K562 (cell line): ENCODE measurements around the gene PCLAF. TPM values are rescaled to one million over a fixed set of nuclear protein-coding genes. Genes with fewer than 3 reads are reported as not detected.

Experiments used
- ATAC-seq: fragments of 200-7000 bp; cut with Tn5 transposase; 3 replicates; pipeline ENCODE4 v1.9.1; 2020; ENCODE audit warnings: moderate library complexity
- BruUV-seq: library from RNA; stranded (reverse); fragments of 400-500 nt; replicated peaks from 2 replicates; lab custom pipeline; 2021; lab: Mats Ljungman, UMichigan
- CTCF ChIA-PET: fragments of 300-600 bp; formaldehyde crosslinking; extraction: SDS; loops from one replicate; lab custom pipeline; 2021; ENCODE audit warnings: low intra/inter-chr PET ratio; lab: Yijun Ruan, JAX
- POLR2A ChIA-PET: fragments of 300-600, 350-650 bp; sonication (Branson Sonifier 250); formaldehyde crosslinking; extraction: SDS; loops from one replicate; lab custom pipeline; 2021; ENCODE audit warnings: antibody characterized with exemption, inconsistent platforms; lab: Yijun Ruan, JAX
- DNase-seq, 4 experiments: peaks; one replicate each; pipeline versions ENCODE4 v3.0.0 to v3.0.0-alpha.2; 2011 to 2018; ENCODE audit warnings: low spot score in 3 of 4, mixed read lengths in 3 of 4; ENCODE audit errors: extremely low read depth in 1 of 4
- FAIRE-seq: peaks from 2 replicates; lab custom pipeline; 2011; peaks lifted over from hg19 to GRCh38; lab: Jason Lieb, UNC
- H2AFZ ChIP-seq: 2 replicates; pipeline ENCODE4 v1.6.0; 2011; ENCODE audit warnings: low read depth, low read length, control low read depth, inconsistent platforms
- H3K27ac ChIP-seq: fragments of 200-600 bp; 3 replicates; pipeline ENCODE4 v1.8.0; 2011; ENCODE audit warnings: low read depth, mild to moderate bottlenecking, control low read depth, inconsistent platforms, low read length, moderate library complexity, mixed read lengths; ENCODE audit errors: extremely low read depth
- H3K27me3 ChIP-seq, 2 experiments: fragments of 300-600 bp in 1 of 2; 2 replicates in 1 of 2; 3 replicates in 1 of 2; pipeline versions ENCODE4 v1.6.0 to v1.8.0; 2011; ENCODE audit warnings: inconsistent platforms in 2 of 2, low read length in 2 of 2, mild to moderate bottlenecking in 1 of 2, mixed read lengths in 1 of 2, moderate library complexity in 1 of 2; ENCODE audit not compliant: control insufficient read depth in 2 of 2, insufficient read depth in 2 of 2
- H3K36me3 ChIP-seq: fragments of 300-600 bp; 3 replicates; pipeline ENCODE4 v1.8.0; 2011; ENCODE audit warnings: mild to moderate bottlenecking, low read length, inconsistent platforms; ENCODE audit not compliant: control insufficient read depth, insufficient read depth
- H3K4me1 ChIP-seq, 2 experiments: fragments of 200-600 bp in 1 of 2; replicated peaks in 1 of 2; 2 replicates in 1 of 2; 3 replicates in 1 of 2; pipeline versions ENCODE4 v1.5.1 to v1.8.0; 2011; ENCODE audit warnings: inconsistent platforms in 2 of 2, low read length in 2 of 2, mild to moderate bottlenecking in 1 of 2, mixed read lengths in 1 of 2, moderate library complexity in 1 of 2; ENCODE audit not compliant: control insufficient read depth in 2 of 2, insufficient read depth in 2 of 2
- H3K4me2 ChIP-seq: 2 replicates; pipeline ENCODE4 v1.6.1; 2011; ENCODE audit warnings: low read length, control low read depth, inconsistent platforms, mixed read lengths; ENCODE audit not compliant: insufficient read depth
- H3K4me3 ChIP-seq: fragments of 200-600 bp; sonication (generic), shearing (Covaris generic); 2 replicates; pipeline ENCODE4 v1.5.1; 2016; ENCODE audit warnings: control low read depth, inconsistent platforms
- H3K79me2 ChIP-seq: fragments of 200-600 bp; 3 replicates; pipeline ENCODE4 v1.8.0; 2011; ENCODE audit warnings: low read length, inconsistent platforms; ENCODE audit not compliant: control insufficient read depth, insufficient read depth
- H3K9ac ChIP-seq, 2 experiments: 2 replicates each; pipeline versions ENCODE4 v1.6.0 to v1.6.1; 2011; ENCODE audit warnings: low read depth in 2 of 2, low read length in 2 of 2, control low read depth in 1 of 2, inconsistent platforms in 1 of 2, mild to moderate bottlenecking in 1 of 2, mixed read lengths in 1 of 2; ENCODE audit not compliant: insufficient read depth in 1 of 2
- H3K9me1 ChIP-seq: one replicate; pipeline ENCODE4 v1.6.0; 2011; ENCODE audit warnings: inconsistent platforms, mild to moderate bottlenecking, low read length, moderate library complexity; ENCODE audit not compliant: control insufficient read depth, insufficient read depth
- H3K9me3 ChIP-seq: replicated peaks from 2 replicates; pipeline ENCODE4 v1.5.1; 2011; ENCODE audit warnings: low read depth, low read length, inconsistent platforms; ENCODE audit not compliant: control insufficient read depth, insufficient read depth
- H4K20me1 ChIP-seq: replicated peaks from 2 replicates; pipeline ENCODE4 v1.6.1; 2011; ENCODE audit warnings: low read length, inconsistent platforms, mixed read lengths; ENCODE audit not compliant: control insufficient read depth, insufficient read depth
- CAMTA2 ChIP-seq: fragments of 250-450 bp; sonication (Bioruptor Pico); conservative IDR thresholded peaks from 2 replicates; pipeline ENCODE4 v1.5.1; 2022
- CHD1 ChIP-seq: fragments of 200-600 bp; sonication (generic); IDR thresholded peaks from one replicate; pipeline ENCODE4 v1.6.1; 2012; ENCODE audit warnings: mild to moderate bottlenecking, moderate library complexity, low read length, inconsistent platforms
- CHD2 ChIP-seq: IDR thresholded peaks from 2 replicates; pipeline ENCODE4 v1.6.1; 2011; ENCODE audit warnings: low read depth, low read length
- COPS2 ChIP-seq: fragments of 450-650 bp; conservative IDR thresholded peaks from 2 replicates; pipeline ENCODE4 v1.6.1; 2016; ENCODE audit warnings: mild to moderate bottlenecking, moderate library complexity
- HIVEP1 ChIP-seq: fragments of 250-450 bp; sonication (Bioruptor Pico); IDR thresholded peaks from 2 replicates; pipeline ENCODE4 v1.4.0; 2020; ENCODE audit warnings: mild to moderate bottlenecking
- ILK ChIP-seq: fragments of 450-650 bp; IDR thresholded peaks from 2 replicates; pipeline ENCODE4 v1.6.1; 2016; ENCODE audit warnings: missing genetic modification characterization, low read depth, mild to moderate bottlenecking, missing compliant biosample characterization, moderate library complexity, borderline replicate concordance
- LEF1 ChIP-seq: fragments of 450-650 bp; IDR thresholded peaks from 2 replicates; pipeline ENCODE4 v1.6.1; 2016; ENCODE audit warnings: mild to moderate bottlenecking
- MYNN ChIP-seq, 2 experiments: sonication (generic); formaldehyde crosslinking in 1 of 2; IDR thresholded peaks; 2 replicates each; pipeline versions ENCODE4 v1.5.0 to v1.6.1; 2016 to 2020; ENCODE audit warnings: antibody characterized with exemption in 1 of 2, missing genetic modification reagents in 1 of 2
- NR1H2 ChIP-seq: sonication (generic); formaldehyde crosslinking; IDR thresholded peaks from 2 replicates; pipeline ENCODE4 v1.4.0; 2020; ENCODE audit warnings: mild to moderate bottlenecking, missing genetic modification reagents
- POLR3A ChIP-seq: IDR thresholded peaks from 2 replicates; pipeline ENCODE4 v1.6.1; 2011; ENCODE audit warnings: borderline replicate concordance, mild to moderate bottlenecking, moderate library complexity; ENCODE audit not compliant: insufficient read length, insufficient read depth; ENCODE audit errors: extremely low read depth
- TCF3 ChIP-seq: sonication (generic); formaldehyde crosslinking; IDR thresholded peaks from 2 replicates; pipeline ENCODE4 v1.4.0; 2020; ENCODE audit warnings: mild to moderate bottlenecking, missing genetic modification reagents
- ZNF143 ChIP-seq: sonication (generic); formaldehyde crosslinking; IDR thresholded peaks from 2 replicates; pipeline ENCODE4 v1.9.0; 2022; ENCODE audit warnings: mild to moderate bottlenecking, missing genetic modification reagents
- ZNF175 ChIP-seq: fragments of 200-800 bp; sonication (Bioruptor generic); IDR thresholded peaks from 2 replicates; pipeline ENCODE4 v1.6.1; 2016; ENCODE audit warnings: low read depth, mild to moderate bottlenecking, missing genetic modification characterization, missing compliant biosample characterization
- whole genome bisulfite sequencing: fragments of 100-300 bp; shearing (Covaris generic); methylation state at CpG from one replicate; pipeline ENCODE4 v1.1.6; 2016; ENCODE audit warnings: low coverage, mixed read lengths; ENCODE audit not compliant: insufficient coverage; ENCODE audit errors: missing lambda C conversion rate; 5-methylcytosine and 5-hydroxymethylcytosine counted together
- in situ Hi-C: fragments of 300-500 bp; cut with MboI; formaldehyde crosslinking; loops from 4 replicates; pipeline ENCODE4 v1.15.0; 2018; ENCODE audit warnings: inconsistent platforms, mixed read lengths
- intact Hi-C: fragments of 100-400 bp; cut with micrococcal nuclease; formaldehyde crosslinking; loops from 2 replicates; pipeline ENCODE4 v1.14.2; 2022
- polyA plus RNA-seq, 8 experiments: library from polyadenylated mRNA; depleted of rRNA in 4 of 8; stranded (reverse) in 5 of 8; unstranded in 3 of 8; fragments of >200 nt; fragmentation: Nextera tagmentation in 2 of 8; fragmentation: Illumina TruSeq in 1 of 8; extraction: Ambion mirVana in 2 of 8; extraction: Trizol in 1 of 8; gene quantifications; 2 replicates each; pipeline versions ENCODE4 v1.2.1 to v1.2.3, GENCODE V29; 2011 to 2014; ENCODE audit warnings: inconsistent platforms in 1 of 8, missing spikeins in 1 of 8
- total RNA-seq, 7 experiments: library from RNA; depleted of rRNA in 6 of 7; stranded (reverse); fragments of >200 nt in 6 of 7; fragmentation: Illumina TruSeq in 2 of 7; extraction: Trizol in 2 of 7; gene quantifications; 2 replicates each; pipeline versions ENCODE4 v1.2.1 to v1.2.3, GENCODE V29; 2011 to 2021; ENCODE audit warnings: low replicate concordance in 1 of 7
- TF ChIP-seq, protein P1 (sequence below): fragments of 250-450 bp; sonication (Bioruptor Pico); IDR thresholded peaks from 2 replicates; pipeline ENCODE4 v1.4.0; 2020; ENCODE audit warnings: mild to moderate bottlenecking, moderate library complexity, borderline replicate concordance
- TF ChIP-seq, protein P2 (sequence below): sonication (generic); formaldehyde crosslinking; IDR thresholded peaks from 2 replicates; pipeline ENCODE4 v1.9.0; 2022; ENCODE audit warnings: mild to moderate bottlenecking, missing genetic modification reagents
- TF ChIP-seq, protein P3 (sequence below): sonication (generic); formaldehyde crosslinking; IDR thresholded peaks from 2 replicates; pipeline ENCODE4 v1.8.0; 2022; ENCODE audit warnings: mild to moderate bottlenecking, missing genetic modification reagents

PCLAF gene
- total and polyA plus RNA-seq, 9 of the 15 experiments (the other 6 are each of a cell fraction or from before 2014, with no cell fraction given), result 112 to 881 (median 360) TPM

DNA sequence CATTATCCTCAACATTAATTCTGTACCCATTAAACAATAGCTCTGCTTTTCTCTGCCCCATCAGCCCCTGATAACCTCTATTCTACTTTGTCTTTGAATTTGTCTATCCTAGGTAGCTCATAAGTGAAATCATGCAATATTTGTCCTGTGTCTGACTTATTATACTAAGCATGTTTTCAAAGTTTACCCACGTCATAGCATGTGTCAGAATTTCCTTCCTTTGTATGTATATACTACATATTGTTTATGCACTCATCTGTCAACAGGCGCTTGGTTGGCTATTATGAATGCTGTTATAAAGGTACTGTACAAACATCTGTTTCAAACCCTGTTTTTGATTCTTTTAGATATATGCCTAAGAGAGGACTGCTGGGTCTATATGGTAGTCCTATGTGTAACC, 43.5 kb downstream of the PCLAF start:
- POLR2A ChIA-PET, result interaction anchor here (0.6 to 1.6 kb wide), 4 partner anchors 12 to 655 kb away, joined by 3 to 5 read pairs (median 4); no protein-coding TSS in a partner anchor
- Histone ChIP-seq H3K27ac (no peak overlapping the region), H2AFZ (no peak overlapping the region), H3K9me3 (no peaks in the 10 kb centered on the region), H3K79me2 (peaks cover 7% of the 10 kb centered on the region; the same call in 2 of the 3 replicates), H3K27me3 (no peaks in the 10 kb centered on the region), H3K36me3 (peaks cover 14% of the 10 kb centered on the region; the same call in 2 of the 3 replicates), H3K4me1 (peaks cover 0 to 5% of the 10 kb centered on the region in 2 experiments; a peak in 1 of 5 replicates), H4K20me1 (no peaks in the 10 kb centered on the region), H3K4me2 (no peak overlapping the region), H3K9ac (no peak overlapping the region), H3K4me3 (no peak overlapping the region), H3K9me1 (no peaks in the 10 kb centered on the region)
- ATAC-seq (no peak), FAIRE-seq (no peak), DNase-seq (no peak)
- in situ Hi-C loops, result no loop called here
- BruUV-seq, result no TSS peak
- 82% methylated on average over 2 of the region's 2 CpGs for whole genome bisulfite sequencing
- CTCF ChIA-PET, result no interaction called here
- intact Hi-C loops, result no loop called here
- TF ChIP-seq MYNN (IDR thresholded peaks at IDR 0.05) (no peak), MYNN (CRISPR knock-in tag; IDR thresholded peaks at IDR 0.05) (no peak), POLR3A (no peak), LEF1 (no peak), CHD1 (no peak), TCF3 (CRISPR knock-in tag) (no peak), ZNF175 (CRISPR knock-in tag) (no peak), NR1H2 (CRISPR knock-in tag) (no peak), CHD2 (no peak), CAMTA2 (CRISPR knock-in tag) (no peak), ILK (tag) (no peak), ZNF143 (no peak), COPS2 (no peak), HIVEP1 (CRISPR knock-in tag) (no peak)
- TF ChIP-seq, protein P1, sequence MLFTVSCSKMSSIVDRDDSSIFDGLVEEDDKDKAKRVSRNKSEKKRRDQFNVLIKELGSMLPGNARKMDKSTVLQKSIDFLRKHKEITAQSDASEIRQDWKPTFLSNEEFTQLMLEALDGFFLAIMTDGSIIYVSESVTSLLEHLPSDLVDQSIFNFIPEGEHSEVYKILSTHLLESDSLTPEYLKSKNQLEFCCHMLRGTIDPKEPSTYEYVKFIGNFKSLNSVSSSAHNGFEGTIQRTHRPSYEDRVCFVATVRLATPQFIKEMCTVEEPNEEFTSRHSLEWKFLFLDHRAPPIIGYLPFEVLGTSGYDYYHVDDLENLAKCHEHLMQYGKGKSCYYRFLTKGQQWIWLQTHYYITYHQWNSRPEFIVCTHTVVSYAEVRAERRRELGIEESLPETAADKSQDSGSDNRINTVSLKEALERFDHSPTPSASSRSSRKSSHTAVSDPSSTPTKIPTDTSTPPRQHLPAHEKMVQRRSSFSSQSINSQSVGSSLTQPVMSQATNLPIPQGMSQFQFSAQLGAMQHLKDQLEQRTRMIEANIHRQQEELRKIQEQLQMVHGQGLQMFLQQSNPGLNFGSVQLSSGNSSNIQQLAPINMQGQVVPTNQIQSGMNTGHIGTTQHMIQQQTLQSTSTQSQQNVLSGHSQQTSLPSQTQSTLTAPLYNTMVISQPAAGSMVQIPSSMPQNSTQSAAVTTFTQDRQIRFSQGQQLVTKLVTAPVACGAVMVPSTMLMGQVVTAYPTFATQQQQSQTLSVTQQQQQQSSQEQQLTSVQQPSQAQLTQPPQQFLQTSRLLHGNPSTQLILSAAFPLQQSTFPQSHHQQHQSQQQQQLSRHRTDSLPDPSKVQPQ (CRISPR knock-in tag), result no peak
- TF ChIP-seq, protein P2, sequence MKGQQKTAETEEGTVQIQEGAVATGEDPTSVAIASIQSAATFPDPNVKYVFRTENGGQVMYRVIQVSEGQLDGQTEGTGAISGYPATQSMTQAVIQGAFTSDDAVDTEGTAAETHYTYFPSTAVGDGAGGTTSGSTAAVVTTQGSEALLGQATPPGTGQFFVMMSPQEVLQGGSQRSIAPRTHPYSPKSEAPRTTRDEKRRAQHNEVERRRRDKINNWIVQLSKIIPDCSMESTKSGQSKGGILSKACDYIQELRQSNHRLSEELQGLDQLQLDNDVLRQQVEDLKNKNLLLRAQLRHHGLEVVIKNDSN (CRISPR knock-in tag), result no peak
- TF ChIP-seq, protein P3, sequence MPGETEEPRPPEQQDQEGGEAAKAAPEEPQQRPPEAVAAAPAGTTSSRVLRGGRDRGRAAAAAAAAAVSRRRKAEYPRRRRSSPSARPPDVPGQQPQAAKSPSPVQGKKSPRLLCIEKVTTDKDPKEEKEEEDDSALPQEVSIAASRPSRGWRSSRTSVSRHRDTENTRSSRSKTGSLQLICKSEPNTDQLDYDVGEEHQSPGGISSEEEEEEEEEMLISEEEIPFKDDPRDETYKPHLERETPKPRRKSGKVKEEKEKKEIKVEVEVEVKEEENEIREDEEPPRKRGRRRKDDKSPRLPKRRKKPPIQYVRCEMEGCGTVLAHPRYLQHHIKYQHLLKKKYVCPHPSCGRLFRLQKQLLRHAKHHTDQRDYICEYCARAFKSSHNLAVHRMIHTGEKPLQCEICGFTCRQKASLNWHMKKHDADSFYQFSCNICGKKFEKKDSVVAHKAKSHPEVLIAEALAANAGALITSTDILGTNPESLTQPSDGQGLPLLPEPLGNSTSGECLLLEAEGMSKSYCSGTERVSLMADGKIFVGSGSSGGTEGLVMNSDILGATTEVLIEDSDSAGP (CRISPR knock-in tag), result no peak
